B cell (primary cell): ENCODE data around the gene PON3. TPM values are rescaled to one million over a fixed set of nuclear protein-coding genes. Genes with fewer than 3 reads are reported as not detected.

ENCODE experiments used
- ATAC-seq: fragments of 200-7000 bp; cut with Tn5 transposase; one replicate; pipeline ENCODE4 v1.10.0; 2021; ENCODE audit warnings: low read depth, mild to moderate bottlenecking, moderate number of reproducible peaks, moderate library complexity
- CTCF ChIA-PET: fragments of 350-600 bp; sonication (Branson Sonifier 250); formaldehyde crosslinking; loops from one replicate; lab custom pipeline; 2021; ENCODE audit warnings: antibody characterized with exemption, inconsistent platforms; lab: Charles Lee
- POLR2A ChIA-PET: fragments of 350-600 bp; sonication (Branson Sonifier 250); formaldehyde crosslinking; loops from one replicate; lab custom pipeline; 2021; ENCODE audit warnings: antibody characterized with exemption; lab: Charles Lee
- DNase-seq: peaks from one replicate; pipeline ENCODE4 v3.0.0; 2013
- H2AFZ ChIP-seq: 2 replicates; pipeline ENCODE4 v1.6.1; 2012; ENCODE audit warnings: mild to moderate bottlenecking, low read depth, low read length; ENCODE audit not compliant: insufficient read depth, poor library complexity, severe bottlenecking
- H3K27ac ChIP-seq, 2 donors: 1 replicate in 1 of 2; 2 replicates in 1 of 2; pipeline ENCODE4 v1.5.1; 2012 to 2013; ENCODE audit warnings: low read length in 2 of 2, mild to moderate bottlenecking in 2 of 2, moderate library complexity in 1 of 2
- H3K27me3 ChIP-seq, 4 experiments: fragments of 200-600 bp in 1 of 4; sonication (generic) in 1 of 4; replicated peaks in 1 of 4; 1 replicate in 2 of 4; 2 replicates in 2 of 4; pipeline versions ENCODE4 v1.6.1 to v1.7.0; 2013 to 2016; ENCODE audit warnings: low read length in 3 of 4, mild to moderate bottlenecking in 2 of 4, mixed read lengths in 1 of 4, moderate library complexity in 1 of 4; ENCODE audit not compliant: insufficient read depth in 4 of 4, control insufficient read depth in 3 of 4; ENCODE audit errors: control extremely low read depth in 1 of 4
- H3K36me3 ChIP-seq, 2 experiments: replicated peaks in 1 of 2; 1 replicate in 1 of 2; 2 replicates in 1 of 2; pipeline versions ENCODE4 v1.6.1 to v1.7.1; 2013; ENCODE audit warnings: low read length in 1 of 2; ENCODE audit not compliant: insufficient read depth in 2 of 2, control insufficient read depth in 1 of 2; ENCODE audit errors: control extremely low read depth in 1 of 2, extremely low read depth in 1 of 2
- H3K4me1 ChIP-seq, 2 donors: fragments of 200-600 bp in 1 of 2; sonication (generic) in 1 of 2; 1 replicate in 1 of 2; 2 replicates in 1 of 2; pipeline versions ENCODE4 v1.5.1 to v1.6.1; 2013 to 2017; ENCODE audit warnings: low read length in 2 of 2; ENCODE audit not compliant: control insufficient read depth in 2 of 2, insufficient read depth in 2 of 2
- H3K4me2 ChIP-seq: replicated peaks from 2 replicates; pipeline ENCODE3; 2012; ENCODE audit warnings: mild to moderate bottlenecking, low read depth, low read length; ENCODE audit not compliant: poor library complexity, severe bottlenecking
- H3K4me3 ChIP-seq, 5 experiments: fragments of 200-600 bp in 1 of 5; sonication (generic) in 1 of 5; 1 replicate in 3 of 5; 2 replicates in 2 of 5; pipeline versions ENCODE4 v1.5.1 to v1.7.0; 2011 to 2016; ENCODE audit warnings: low read length in 4 of 5, mild to moderate bottlenecking in 4 of 5, low read depth in 2 of 5, control low read depth in 1 of 5, moderate library complexity in 1 of 5; ENCODE audit not compliant: insufficient read depth in 1 of 5; ENCODE audit errors: control extremely low read depth in 1 of 5, extremely low read depth in 1 of 5
- H3K79me2 ChIP-seq: fragments of 200-600 bp; sonication (generic); one replicate; pipeline ENCODE4 v1.6.0; 2016; ENCODE audit warnings: low read length; ENCODE audit not compliant: control insufficient read depth, insufficient read depth
- H3K9ac ChIP-seq: fragments of 200-600 bp; sonication (generic); 2 replicates; pipeline ENCODE4 v1.6.1; 2017; ENCODE audit warnings: mild to moderate bottlenecking, low read length, moderate library complexity
- H3K9me3 ChIP-seq, 3 donors: one replicate each; pipeline versions ENCODE4 v1.6.1 to v1.7.1; 2013; ENCODE audit warnings: low read length in 2 of 3; ENCODE audit not compliant: control insufficient read depth in 2 of 3, insufficient read depth in 1 of 3; ENCODE audit errors: control extremely low read depth in 1 of 3
- H4K20me1 ChIP-seq: 2 replicates; pipeline ENCODE4 v1.6.0; 2012; ENCODE audit warnings: mild to moderate bottlenecking, low read length; ENCODE audit not compliant: insufficient read depth, control insufficient read depth, poor library complexity, severe bottlenecking
- H3K27ac Mint-ChIP-seq: one replicate; pipeline ENCODE4 v1.8.0; 2021; ENCODE audit warnings: mixed read lengths
- H3K27me3 Mint-ChIP-seq: one replicate; pipeline ENCODE4 v1.8.0; 2021; ENCODE audit warnings: mixed read lengths
- H3K4me1 Mint-ChIP-seq: one replicate; pipeline ENCODE4 v1.8.0; 2021; ENCODE audit warnings: mixed read lengths
- H3K4me3 Mint-ChIP-seq: one replicate; pipeline ENCODE4 v1.8.0; 2021; ENCODE audit warnings: mixed read lengths
- H3K9me3 Mint-ChIP-seq: one replicate; pipeline ENCODE4 v1.8.0; 2022; ENCODE audit warnings: mixed read lengths; ENCODE audit not compliant: insufficient read depth
- CTCF ChIP-seq: fragments of 200-600 bp; IDR thresholded peaks from one replicate; pipeline ENCODE4 v1.8.0; 2022; ENCODE audit warnings: antibody characterized with exemption, mild to moderate bottlenecking
- EZH2 ChIP-seq: IDR thresholded peaks from 2 replicates; pipeline ENCODE4 v1.6.1; 2012; ENCODE audit warnings: borderline replicate concordance, low read depth, mild to moderate bottlenecking, moderate library complexity, low read length; ENCODE audit not compliant: insufficient read depth, poor library complexity, severe bottlenecking
- WGBS: methylation state at CpG from one replicate; pipeline ENCODE4 v1.1.5; 2013; ENCODE audit warnings: missing lambda C conversion rate; ENCODE audit not compliant: insufficient coverage; 5-methylcytosine and 5-hydroxymethylcytosine counted together
- intact Hi-C: fragments of 100-400 bp; cut with micrococcal nuclease; formaldehyde crosslinking; loops from one replicate; pipeline ENCODE4 v1.10.0; 2022
- polyA plus RNA-seq: library from polyadenylated mRNA; depleted of rRNA; stranded (reverse); fragments of >200 nt; gene quantifications from 2 replicates; pipeline ENCODE4 v1.2.3, GENCODE V29; 2012
- total RNA-seq, 2 donors: library from RNA; stranded (reverse); fragments of 120-200 nt in 1 of 2; gene quantifications; 1 replicate in 1 of 2; 2 replicates in 1 of 2; pipeline versions ENCODE4 v1.2.3 to v1.2.4, GENCODE V29; 2013 to 2022

Gene PON3
- total and polyA plus RNA-seq, 2 donors (not counting 1 experiment from before 2014, with no cell fraction given), result not detected

- no peak overlapping the region for H2AFZ ChIP-seq
- no peaks in the 10 kb centered on the region for H3K79me2 ChIP-seq
- ChIA-PET CTCF (no interaction called here), POLR2A (no interaction called here)
- no peaks in the 10 kb centered on the region for H3K9me3 ChIP-seq
- H4K20me1 ChIP-seq, result no peaks in the 10 kb centered on the region
- Mint-ChIP-seq H3K27me3 (no peaks in the 10 kb centered on the region), H3K27ac (no peak overlapping the region), H3K9me3 (no peaks in the 10 kb centered on the region), H3K4me1 (no peaks in the 10 kb centered on the region), H3K4me3 (no peak overlapping the region)
- no peak overlapping the region for H3K9ac ChIP-seq
- H3K27ac ChIP-seq, result no peak overlapping the region
- no peak overlapping the region for H3K4me3 ChIP-seq
- H3K36me3 ChIP-seq, result peaks cover 0 to 2% of the 10 kb centered on the region in 2 experiments
- H3K4me1 ChIP-seq, result no peaks in the 10 kb centered on the region
- no CpG with 5 or more reads among the region's 4 CpGs for WGBS
- no peak for TF ChIP-seq EZH2
- no peak overlapping the region for H3K4me2 ChIP-seq
- no peak for DNase-seq
- ATAC-seq, result no peak
- H3K27me3 ChIP-seq, result no peaks in the 10 kb centered on the region
- intact Hi-C loops, result no loop called here
Measured at GRCh38 chr7:95411666-95412065, 15.5 kb upstream of the PON3 start.

GRCh38 chr7:95411036-95411435 lies 14.9 kb upstream of the PON3 start:
- no peak overlapping the region for H3K9ac ChIP-seq
- ChIA-PET POLR2A (no interaction called here), CTCF (no interaction called here)
- intact Hi-C loops, result no loop called here
- no peak overlapping the region for H3K4me2 ChIP-seq
- Mint-ChIP-seq H3K9me3 (no peaks in the 10 kb centered on the region), H3K4me3 (no peak overlapping the region), H3K4me1 (no peaks in the 10 kb centered on the region), H3K27me3 (no peaks in the 10 kb centered on the region), H3K27ac (no peak overlapping the region)
- ATAC-seq (no peak), DNase-seq (no peak)
- no CpG with 5 or more reads among the region's 3 CpGs for WGBS
- H3K36me3 ChIP-seq, result peaks cover 0 to 2% of the 10 kb centered on the region in 2 experiments
- H3K27ac ChIP-seq, result no peak overlapping the region
- H3K79me2 ChIP-seq, result no peaks in the 10 kb centered on the region
- H3K4me1 ChIP-seq, result no peaks in the 10 kb centered on the region
- H2AFZ ChIP-seq, result no peak overlapping the region
- H3K4me3 ChIP-seq, result no peak overlapping the region
- H3K27me3 ChIP-seq, result no peaks in the 10 kb centered on the region
- no peaks in the 10 kb centered on the region for H4K20me1 ChIP-seq
- H3K9me3 ChIP-seq, result no peaks in the 10 kb centered on the region
- TF ChIP-seq CTCF (no peak), EZH2 (no peak)
